Smooth muscle cell (in vitro differentiated cells): Measurements from ENCODE around the gene TRDN. TPM values are rescaled to one million over a fixed set of nuclear protein-coding genes. Genes with fewer than 3 reads are reported as not detected.
"Not testable (repeated sequence)": the region's sequence is repeated elsewhere in the genome, so short reads cannot be mapped to it uniquely, and the experiment has no call there.

ENCODE experiments used
- DNase-seq: peaks from one replicate; lab custom pipeline; 2025; ENCODE audit not compliant: unreplicated experiment; lab: John Stamatoyannopoulos, UW
- H2AFZ ChIP-seq: fragments of 200-600 bp; sonication (generic); 2 replicates; pipeline ENCODE4 v1.6.0; 2016; ENCODE audit warnings: antibody characterized with exemption, low read depth, mild to moderate bottlenecking
- H3F3A ChIP-seq: fragments of 200-600 bp; sonication (generic); 2 replicates; pipeline ENCODE4 v1.6.0; 2017; ENCODE audit warnings: antibody characterized with exemption, low read depth
- H3K27ac ChIP-seq: fragments of 200-600 bp; sonication (generic); 2 replicates; pipeline ENCODE4 v1.5.1; 2016; ENCODE audit warnings: low read depth, mild to moderate bottlenecking
- H3K27me3 ChIP-seq: fragments of 200-600 bp; sonication (generic); 2 replicates; pipeline ENCODE4 v1.6.1; 2016; ENCODE audit warnings: low read depth, mild to moderate bottlenecking
- H3K36me3 ChIP-seq: fragments of 200-600 bp; sonication (generic); 2 replicates; pipeline ENCODE4 v1.5.1; 2016; ENCODE audit warnings: low read depth
- H3K4me1 ChIP-seq: fragments of 200-600 bp; sonication (generic); 2 replicates; pipeline ENCODE4 v1.5.1; 2016; ENCODE audit warnings: low read depth
- H3K4me2 ChIP-seq: fragments of 200-600 bp; sonication (generic); 2 replicates; pipeline ENCODE4 v1.6.0; 2016; ENCODE audit warnings: mild to moderate bottlenecking
- H3K4me3 ChIP-seq: fragments of 200-600 bp; sonication (generic); 2 replicates; pipeline ENCODE4 v1.5.1; 2016; ENCODE audit warnings: mild to moderate bottlenecking
- H3K79me2 ChIP-seq: fragments of 200-600 bp; sonication (generic); 2 replicates; pipeline ENCODE4 v1.6.0; 2016; ENCODE audit warnings: low read depth, mild to moderate bottlenecking
- H3K9ac ChIP-seq: fragments of 200-600 bp; sonication (generic); 2 replicates; pipeline ENCODE4 v1.6.0; 2016; ENCODE audit warnings: low read depth
- H3K9me3 ChIP-seq: fragments of 200-600 bp; sonication (generic); replicated peaks from 2 replicates; pipeline ENCODE4 v1.5.1; 2016; ENCODE audit warnings: low read depth
- H4K20me1 ChIP-seq: fragments of 200-600 bp; sonication (generic); 2 replicates; pipeline ENCODE4 v1.6.0; 2016; ENCODE audit warnings: low read depth
- WGBS: methylation state at CpG from one replicate; pipeline ENCODE4 v1.1.7; 2016; ENCODE audit warnings: low lambda C conversion rate; 5-methylcytosine and 5-hydroxymethylcytosine counted together
- polyA plus RNA-seq: library from polyadenylated mRNA; unstranded; fragments of >200 nt; fragmentation: Nextera tagmentation; extraction: Ambion mirVana; gene quantifications from 2 replicates; pipeline ENCODE4 v1.2.1, GENCODE V29; 2016
- total RNA-seq: library from RNA; depleted of rRNA; stranded (reverse); fragments of >200 nt; gene quantifications from 2 replicates; pipeline ENCODE4 v1.2.3, GENCODE V29; 2014
- TF ChIP-seq, protein P1 (sequence below): fragments of 200-600 bp; sonication (generic); IDR thresholded peaks from 2 replicates; pipeline ENCODE4 v1.5.1; 2017; ENCODE audit warnings: borderline replicate concordance, mild to moderate bottlenecking, antibody characterized with exemption; ENCODE audit not compliant: insufficient read depth, poor library complexity, severe bottlenecking

The TRDN gene
- total and polyA plus RNA-seq, 2 experiments from 2014 or later, result 0.14 TPM; not detected in 1

DNA sequence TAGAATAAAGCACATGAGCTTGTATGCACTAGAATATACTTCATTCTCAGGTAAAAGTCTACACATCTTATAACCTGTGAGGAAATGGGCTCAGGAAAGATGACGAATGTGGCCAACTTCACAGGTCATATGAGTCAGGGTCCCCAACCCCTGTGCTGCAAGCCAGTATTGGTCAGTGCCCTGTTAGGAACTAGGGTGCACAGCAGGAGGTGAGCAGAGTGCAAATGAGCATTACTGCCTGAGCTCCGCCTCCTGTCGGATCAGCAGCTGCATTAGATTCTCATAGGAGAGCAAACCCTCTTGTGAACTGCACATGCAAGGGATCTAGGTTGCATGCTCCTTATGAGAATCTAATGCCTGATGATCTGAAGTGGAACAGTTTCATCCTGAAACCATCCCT is 182.3 kb downstream of the TRDN start:
- no peaks in the 10 kb centered on the region for H4K20me1 ChIP-seq
- H2AFZ ChIP-seq, result no peak overlapping the region
- DNase-seq, result no peak
- H3K36me3 ChIP-seq, result no peaks in the 10 kb centered on the region
- H3K4me1 ChIP-seq, result no peaks in the 10 kb centered on the region
- H3K27me3 ChIP-seq, result no peaks in the 10 kb centered on the region
- no peak overlapping the region for H3K9ac ChIP-seq
- no peaks in the 10 kb centered on the region for H3F3A ChIP-seq
- no peak overlapping the region for H3K4me2 ChIP-seq
- H3K4me3 ChIP-seq, result no peak overlapping the region
- peaks cover 4% of the 10 kb centered on the region for H3K9me3 ChIP-seq
- TF ChIP-seq, protein P1, sequence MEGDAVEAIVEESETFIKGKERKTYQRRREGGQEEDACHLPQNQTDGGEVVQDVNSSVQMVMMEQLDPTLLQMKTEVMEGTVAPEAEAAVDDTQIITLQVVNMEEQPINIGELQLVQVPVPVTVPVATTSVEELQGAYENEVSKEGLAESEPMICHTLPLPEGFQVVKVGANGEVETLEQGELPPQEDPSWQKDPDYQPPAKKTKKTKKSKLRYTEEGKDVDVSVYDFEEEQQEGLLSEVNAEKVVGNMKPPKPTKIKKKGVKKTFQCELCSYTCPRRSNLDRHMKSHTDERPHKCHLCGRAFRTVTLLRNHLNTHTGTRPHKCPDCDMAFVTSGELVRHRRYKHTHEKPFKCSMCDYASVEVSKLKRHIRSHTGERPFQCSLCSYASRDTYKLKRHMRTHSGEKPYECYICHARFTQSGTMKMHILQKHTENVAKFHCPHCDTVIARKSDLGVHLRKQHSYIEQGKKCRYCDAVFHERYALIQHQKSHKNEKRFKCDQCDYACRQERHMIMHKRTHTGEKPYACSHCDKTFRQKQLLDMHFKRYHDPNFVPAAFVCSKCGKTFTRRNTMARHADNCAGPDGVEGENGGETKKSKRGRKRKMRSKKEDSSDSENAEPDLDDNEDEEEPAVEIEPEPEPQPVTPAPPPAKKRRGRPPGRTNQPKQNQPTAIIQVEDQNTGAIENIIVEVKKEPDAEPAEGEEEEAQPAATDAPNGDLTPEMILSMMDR, result no peak
- H3K27ac ChIP-seq, result no peak overlapping the region
- no peaks in the 10 kb centered on the region for H3K79me2 ChIP-seq
- WGBS, result 100% methylated on average over 3 of the region's 3 CpGs

DNA sequence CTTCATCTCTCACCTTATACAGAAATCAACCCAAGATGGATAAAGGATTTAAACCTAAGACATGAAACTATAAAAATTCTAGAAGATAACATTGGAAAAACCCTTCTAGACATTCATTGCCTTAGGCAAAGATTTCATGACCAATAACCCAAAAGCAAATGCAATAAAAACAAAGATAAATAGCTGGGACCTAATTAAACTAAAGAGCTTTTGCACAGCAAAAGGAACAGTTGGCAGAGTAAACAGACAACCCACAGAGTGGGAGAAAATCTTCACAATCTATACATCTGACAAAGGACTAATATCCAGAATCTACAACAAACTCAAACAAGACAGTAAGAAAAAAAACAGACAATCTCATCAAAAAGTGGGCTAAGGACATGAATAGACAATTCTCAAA is 183.7 kb downstream of the TRDN start:
- H3K27me3 ChIP-seq, H2AFZ ChIP-seq, H3K36me3 ChIP-seq, H3K9me3 ChIP-seq, DNase-seq, H3K9ac ChIP-seq, H4K20me1 ChIP-seq, H3K79me2 ChIP-seq, H3K4me3 ChIP-seq, H3F3A ChIP-seq, H3K4me2 ChIP-seq, H3K4me1 ChIP-seq, H3K27ac ChIP-seq: not testable (repeated sequence)

DNA sequence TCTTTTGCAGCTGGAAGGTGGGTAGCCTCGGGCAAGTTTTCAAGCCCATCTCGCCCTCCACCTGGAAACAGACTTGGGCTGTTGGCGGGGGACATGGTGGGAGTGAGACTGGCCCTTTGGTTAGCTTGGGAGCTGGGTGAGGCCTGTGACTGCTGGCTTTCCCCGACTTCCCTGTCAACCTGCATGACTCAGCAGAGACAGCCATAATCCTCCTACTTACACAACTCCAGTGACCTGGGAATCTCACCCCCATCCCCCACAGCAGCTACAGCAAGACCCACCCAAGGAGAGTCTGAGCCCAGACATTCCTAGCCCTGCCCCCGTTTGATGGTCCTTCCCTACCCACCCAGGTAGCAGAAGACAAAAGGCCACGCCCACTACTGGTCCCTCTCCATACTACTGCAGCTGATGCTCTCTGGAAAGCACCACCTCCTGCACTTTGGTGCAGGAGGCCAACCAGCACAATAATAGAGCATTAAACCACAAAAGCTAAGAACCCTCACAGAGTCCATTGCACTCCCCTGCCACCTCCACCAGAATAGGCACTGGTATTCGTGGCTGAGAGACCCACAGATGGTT is 188.4 kb downstream of the TRDN start:
- H2AFZ ChIP-seq, result no peak overlapping the region
- DNase-seq, result no peak
- H4K20me1 ChIP-seq, result no peaks in the 10 kb centered on the region
- no peaks in the 10 kb centered on the region for H3K79me2 ChIP-seq
- no peaks in the 10 kb centered on the region for H3F3A ChIP-seq
- no peak overlapping the region for H3K27ac ChIP-seq
- H3K9ac ChIP-seq, result no peak overlapping the region
- H3K4me1 ChIP-seq, result no peaks in the 10 kb centered on the region
- H3K4me3 ChIP-seq, result no peak overlapping the region
- TF ChIP-seq, protein P1, result no peak
- no peak overlapping the region for H3K4me2 ChIP-seq
- no peaks in the 10 kb centered on the region for H3K36me3 ChIP-seq
- no peaks in the 10 kb centered on the region for H3K9me3 ChIP-seq
- H3K27me3 ChIP-seq, result no peaks in the 10 kb centered on the region
- WGBS, result 95% methylated on average over 7 of the region's 7 CpGs

DNA sequence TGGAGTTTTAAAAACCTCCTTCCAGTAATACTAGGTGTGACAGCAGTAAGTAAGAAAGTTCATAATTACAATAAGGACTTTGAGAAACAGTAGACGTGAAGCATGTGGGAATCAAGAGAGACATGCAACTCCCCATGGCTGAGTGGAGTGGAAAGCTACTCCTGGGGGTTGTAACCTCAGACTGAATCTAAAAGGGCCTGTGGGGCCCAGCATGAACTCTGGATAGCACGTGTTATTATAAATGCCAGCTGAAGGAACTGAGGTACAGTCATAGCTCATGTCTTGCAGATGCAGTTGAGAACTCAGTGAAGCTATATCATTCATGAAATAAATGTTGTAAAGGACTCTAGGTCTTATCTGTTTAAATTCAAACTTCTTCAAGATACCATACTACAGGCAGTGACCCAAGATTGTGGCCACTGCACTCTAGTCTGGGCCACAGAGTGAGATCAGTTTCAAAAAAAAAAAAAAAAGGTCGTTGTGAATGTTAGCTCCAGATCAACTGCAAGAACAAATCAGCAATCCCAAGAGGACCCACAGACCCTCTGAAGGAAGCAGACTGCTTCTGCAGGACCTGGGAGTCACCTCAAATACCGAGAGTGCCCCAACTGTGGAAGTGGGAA is 189.3 kb downstream of the TRDN start:
- WGBS, result 71% methylated on average over 4 of the region's 4 CpGs
- Histone ChIP-seq H3K4me1 (no peaks in the 10 kb centered on the region), H3K27ac (no peak overlapping the region), H3K4me2 (no peak overlapping the region), H3K9me3 (no peaks in the 10 kb centered on the region), H3F3A (no peaks in the 10 kb centered on the region), H3K79me2 (no peaks in the 10 kb centered on the region), H2AFZ (no peak overlapping the region), H4K20me1 (no peaks in the 10 kb centered on the region), H3K27me3 (no peaks in the 10 kb centered on the region), H3K36me3 (no peaks in the 10 kb centered on the region), H3K4me3 (no peak overlapping the region), H3K9ac (no peak overlapping the region)
- TF ChIP-seq, protein P1, result no peak
- no peak for DNase-seq
